Measurements from ENCODE around the gene ALK.

ALK gene

DNA sequence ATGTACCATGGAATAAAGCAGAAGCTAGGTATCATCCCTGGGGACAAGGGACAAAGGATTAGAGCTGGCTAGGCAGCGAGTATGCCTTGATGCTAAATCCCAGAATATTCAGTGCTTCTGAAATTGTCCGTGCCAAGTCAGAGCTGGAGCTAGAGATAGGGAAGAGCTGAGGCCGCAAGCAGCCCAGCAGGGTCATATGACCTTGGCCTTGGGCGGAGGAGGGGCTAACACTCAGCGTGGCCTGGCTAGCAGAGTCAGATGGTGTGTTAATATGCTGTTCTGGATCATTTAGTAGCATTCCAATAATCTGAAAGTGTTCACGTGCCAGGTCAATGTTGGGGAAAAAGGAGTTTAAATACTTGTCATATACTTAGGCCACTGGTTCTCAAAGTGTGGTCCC, 431.3 kb downstream of the ALK start:
- TF ChIP-seq CTCF (IDR thresholded peaks at IDR 0.05; ENCODE audit: extremely low read depth, missing control alignments) = no peak
- no peak for DNase-seq (ENCODE audit: low spot score)

DNA sequence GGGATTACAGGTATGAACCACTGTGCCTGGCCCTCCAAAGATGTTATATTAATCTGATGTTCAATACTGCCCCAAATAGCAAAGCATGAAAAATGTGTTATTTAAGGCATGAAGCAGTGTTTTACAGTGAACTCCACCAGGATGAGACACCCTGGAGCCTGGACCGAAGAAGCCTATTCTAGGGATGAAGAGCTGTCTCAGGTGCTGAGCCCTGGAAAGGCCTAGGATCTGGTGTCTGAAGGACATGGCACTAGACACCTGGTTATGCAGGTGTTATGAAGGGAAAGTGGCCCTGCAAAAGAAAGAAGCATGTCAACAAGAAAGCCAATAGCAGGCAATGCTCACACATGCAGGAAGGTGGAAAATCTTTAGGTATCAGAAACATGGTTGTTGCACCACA, 431.8 kb downstream of the ALK start:
- no peak for DNase-seq (ENCODE audit: low spot score)
- no peak for TF ChIP-seq CTCF (IDR thresholded peaks at IDR 0.05; ENCODE audit: extremely low read depth, missing control alignments)

DNA sequence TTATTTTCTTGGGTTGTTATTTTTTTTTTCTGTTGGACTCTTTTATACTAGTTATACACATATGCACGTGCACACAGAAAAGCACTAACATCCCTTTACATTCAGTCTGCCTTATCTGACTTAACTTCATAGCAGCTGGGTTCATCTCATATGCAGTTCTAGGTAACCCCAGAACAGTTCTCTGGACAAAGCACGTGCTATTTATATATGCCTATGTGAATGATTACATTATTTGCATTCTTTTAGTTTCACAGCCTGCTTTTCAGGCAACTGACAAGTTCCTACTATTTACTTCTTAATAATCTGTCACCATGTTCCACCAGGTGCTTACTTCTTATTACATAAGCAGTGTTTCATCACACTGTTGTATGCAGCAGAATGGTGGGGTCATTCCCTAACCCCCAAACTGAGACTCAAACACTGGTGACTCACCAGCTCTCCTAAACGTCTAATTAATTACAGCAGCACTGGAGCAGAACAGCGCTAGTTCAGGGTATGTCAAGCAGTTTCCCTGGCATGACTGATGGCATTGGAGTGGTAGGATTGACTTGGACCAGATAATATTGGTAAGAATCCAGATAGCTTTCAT, 433.3 kb downstream of the ALK start:
- TF ChIP-seq CTCF (IDR thresholded peaks at IDR 0.05; ENCODE audit: extremely low read depth, missing control alignments) = no peak
- DNase-seq (ENCODE audit: low spot score) = no peak

DNA sequence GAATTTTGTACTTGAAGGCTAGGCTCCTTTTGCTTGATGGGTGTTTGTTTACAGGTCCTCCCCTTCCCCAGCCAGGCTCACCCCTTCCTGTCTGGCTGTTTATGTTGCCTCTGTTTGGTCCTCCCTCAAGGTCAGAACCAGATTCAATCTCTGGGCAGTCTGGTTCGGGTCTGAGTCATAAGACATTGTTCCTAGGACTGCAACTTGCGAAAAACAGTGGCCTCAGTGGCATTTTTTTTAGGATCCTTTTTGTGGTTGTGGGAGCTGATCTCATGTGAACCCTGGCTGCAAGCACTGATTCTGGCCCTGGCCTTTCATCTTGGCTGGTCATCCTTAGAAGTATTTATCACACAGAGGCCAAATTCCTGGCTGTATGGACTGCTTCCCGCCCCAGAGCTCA, 435.8 kb downstream of the ALK start:
- TF ChIP-seq CTCF (IDR thresholded peaks at IDR 0.05; ENCODE audit: extremely low read depth, missing control alignments) = no peak
- no peak for DNase-seq (ENCODE audit: low spot score)

DNA sequence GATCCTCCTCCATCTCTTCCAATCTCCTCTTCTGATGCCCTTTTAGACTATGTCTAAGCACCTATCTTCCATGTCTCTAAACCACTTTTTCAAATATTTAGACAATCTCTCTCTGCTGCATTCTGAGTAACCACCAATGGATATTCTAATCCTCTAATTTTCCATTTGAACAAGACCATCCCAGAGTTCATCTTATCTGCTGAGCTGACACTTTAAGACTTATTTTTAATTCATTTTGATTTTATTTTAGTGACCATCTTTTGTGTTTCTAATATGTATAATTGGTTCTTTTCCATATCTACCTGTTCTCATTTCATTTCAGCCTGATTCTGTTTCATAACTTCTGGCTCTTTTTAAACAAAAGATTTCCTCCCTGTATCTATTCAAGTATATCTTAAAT, 436.3 kb downstream of the ALK start:
- no peak for DNase-seq (ENCODE audit: low spot score)

DNA sequence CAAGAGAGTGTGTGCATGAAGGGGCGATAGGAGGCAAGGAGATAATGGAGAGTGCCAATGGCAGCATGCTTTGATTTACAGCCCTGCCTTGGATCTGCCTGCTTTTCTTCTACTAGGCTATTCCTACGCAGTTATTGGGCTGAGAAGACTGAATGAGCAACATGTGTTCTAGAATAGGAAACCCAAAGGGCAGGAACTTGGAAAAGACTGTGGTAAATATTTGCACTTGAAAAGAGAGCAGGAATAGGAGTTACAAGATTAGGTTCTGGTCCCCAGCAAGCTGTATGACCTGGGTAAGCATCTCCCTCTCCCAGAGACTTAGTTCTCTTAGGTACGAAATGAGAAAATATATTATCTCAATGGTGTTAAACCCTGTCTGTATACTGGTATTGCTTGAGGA, 438.5 kb downstream of the ALK start:
- DNase-seq (ENCODE audit: low spot score) = no peak
- no peak for TF ChIP-seq CTCF (IDR thresholded peaks at IDR 0.05; ENCODE audit: extremely low read depth, missing control alignments)

More for the DNA sequence above, 436.3 kb downstream of the ALK start:
- TF ChIP-seq CTCF (IDR thresholded peaks at IDR 0.05; ENCODE audit: extremely low read depth, missing control alignments) = no peak

- no peak for TF ChIP-seq CTCF (IDR thresholded peaks at IDR 0.05; ENCODE audit: extremely low read depth, missing control alignments)
- no peak for DNase-seq (ENCODE audit: low spot score)
Observed at GRCh38 chr2:29482348-29482747, 439.0 kb downstream of the ALK start.

Data from GM20000 (cell line).